A549 (cell line): ENCODE results near the gene MAGEC1. TPM values are rescaled to one million over a fixed set of nuclear protein-coding genes. Genes with fewer than 3 reads are reported as not detected.

Experiments used
- ATAC-seq, 2 experiments: fragments of 200-7000 bp in 1 of 2; fragments of >200 bp in 1 of 2; cut with Nextera tagmentation in 1 of 2; cut with Tn5 transposase in 1 of 2; 3 replicates each; pipeline versions ENCODE4 v1.8.0 to v1.9.1; 2018 to 2020; ENCODE audit warnings: mild to moderate bottlenecking in 1 of 2, moderate library complexity in 1 of 2
- CTCF ChIA-PET: fragments of 300-600 bp; sonication (Branson Sonifier 250); formaldehyde crosslinking; extraction: SDS; loops from one replicate; lab custom pipeline; 2021; ENCODE audit warnings: antibody characterized with exemption, inconsistent platforms; lab: Yijun Ruan, JAX
- POLR2A ChIA-PET: fragments of 350-600 bp; formaldehyde crosslinking; extraction: SDS; loops from one replicate; lab custom pipeline; 2021; ENCODE audit warnings: antibody characterized with exemption, inconsistent platforms; lab: Yijun Ruan, JAX
- DNase-seq, 2 experiments: peaks; one replicate each; pipeline versions ENCODE4 v3.0.0 to v3.0.0-alpha.2; 2011 to 2016; ENCODE audit warnings: low read depth in 1 of 2, low spot score in 1 of 2
- FAIRE-seq: peaks from 2 replicates; lab custom pipeline; 2011; peaks lifted over from hg19 to GRCh38; lab: Jason Lieb, UNC
- H3K27ac ChIP-seq, 2 experiments: fragments of >200 bp; sonication (Bioruptor Twin); formaldehyde crosslinking; 3 replicates each; pipeline ENCODE4 v1.5.1; 2016 to 2017
- H3K4me1 ChIP-seq: fragments of >200 bp; sonication (Bioruptor Twin); formaldehyde crosslinking; 3 replicates; pipeline ENCODE4 v1.6.1; 2016
- H3K4me2 ChIP-seq: fragments of >200 bp; sonication (Bioruptor Twin); formaldehyde crosslinking; 3 replicates; pipeline ENCODE4 v1.6.1; 2016
- H3K4me3 ChIP-seq: fragments of >200 bp; sonication (Bioruptor Twin); formaldehyde crosslinking; 3 replicates; pipeline ENCODE4 v1.5.1; 2016
- H3K9me3 ChIP-seq: fragments of >200 bp; sonication (Bioruptor Twin); formaldehyde crosslinking; 3 replicates; pipeline ENCODE4 v1.6.1; 2016
- BHLHE40 ChIP-seq: IDR thresholded peaks from 2 replicates; pipeline ENCODE4 v1.6.1; 2012; ENCODE audit warnings: low read depth, low read length, inconsistent platforms
- CBX8 ChIP-seq: fragments of 200-600 bp; sonication (generic); IDR thresholded peaks from 2 replicates; pipeline ENCODE4 v1.6.1; 2016
- CEBPB ChIP-seq, 2 experiments: fragments of >200 bp in 1 of 2; sonication (Bioruptor Twin) in 1 of 2; formaldehyde crosslinking in 1 of 2; IDR thresholded peaks; 2 replicates each; pipeline ENCODE4 v1.6.1; 2012 to 2016
- CHD2 ChIP-seq: fragments of 150-350 bp; IDR thresholded peaks from 2 replicates; pipeline ENCODE4 v1.6.1; 2014; ENCODE audit warnings: low read length; ENCODE audit not compliant: partially characterized antibody
- CHD4 ChIP-seq: fragments of 200-600 bp; sonication (generic); IDR thresholded peaks from 2 replicates; pipeline ENCODE4 v1.6.1; 2016; ENCODE audit warnings: antibody characterized with exemption, mild to moderate bottlenecking, borderline replicate concordance
- EHMT2 ChIP-seq: fragments of 200-600 bp; sonication (generic); IDR thresholded peaks from 2 replicates; pipeline ENCODE4 v1.6.1; 2016; ENCODE audit warnings: antibody characterized with exemption, low read depth, mild to moderate bottlenecking, moderate library complexity
- EP300 ChIP-seq, 2 experiments: fragments of >200 bp; sonication (Bioruptor Twin); formaldehyde crosslinking; IDR thresholded peaks; 2 replicates in 1 of 2; 3 replicates in 1 of 2; pipeline ENCODE4 v1.6.1; 2016 to 2017
- FOSL2 ChIP-seq, 2 experiments: fragments of 450-650 bp in 1 of 2; fragments of >200 bp in 1 of 2; sonication (Bioruptor Twin) in 1 of 2; formaldehyde crosslinking; IDR thresholded peaks; 2 replicates each; pipeline versions ENCODE4 v1.5.0 to v1.6.1; 2016 to 2020; ENCODE audit warnings: mild to moderate bottlenecking in 1 of 2, moderate library complexity in 1 of 2
- GATA3 ChIP-seq: IDR thresholded peaks from 2 replicates; pipeline ENCODE4 v1.6.1; 2012; ENCODE audit warnings: borderline replicate concordance
- HDAC2 ChIP-seq: fragments of 200-600 bp; sonication (generic); IDR thresholded peaks from 2 replicates; pipeline ENCODE4 v1.6.1; 2016
- HES2 ChIP-seq: fragments of >200 bp; sonication (Bioruptor Twin); formaldehyde crosslinking; IDR thresholded peaks from 2 replicates; pipeline ENCODE4 v1.6.1; 2016
- HOXA7 ChIP-seq: fragments of 250-450 bp; sonication (Bioruptor Pico); IDR thresholded peaks from 2 replicates; pipeline ENCODE4 v1.5.0; 2020; ENCODE audit warnings: mild to moderate bottlenecking, moderate library complexity
- JUN ChIP-seq, 2 experiments: fragments of >200 bp; sonication (Bioruptor Twin); formaldehyde crosslinking; IDR thresholded peaks; 2 replicates in 1 of 2; 3 replicates in 1 of 2; pipeline ENCODE4 v1.6.1; 2016 to 2017
- JUNB ChIP-seq: fragments of >200 bp; sonication (Bioruptor Twin); formaldehyde crosslinking; IDR thresholded peaks from 2 replicates; pipeline ENCODE4 v1.6.1; 2016
- KDM5A ChIP-seq: fragments of 200-600 bp; sonication (generic); IDR thresholded peaks from 2 replicates; pipeline ENCODE4 v1.6.1; 2016; ENCODE audit warnings: antibody characterized with exemption, mild to moderate bottlenecking
- MYC ChIP-seq: IDR thresholded peaks from 2 replicates; pipeline ENCODE4 v1.6.1; 2012; ENCODE audit warnings: mild to moderate bottlenecking, inconsistent platforms, low read length, improper control_type of control experiment, borderline replicate concordance
- NFE2L2 ChIP-seq: fragments of 150-350 bp; conservative IDR thresholded peaks from 2 replicates; pipeline ENCODE4 v1.6.1; 2014; ENCODE audit warnings: low read length
- PBX3 ChIP-seq: IDR thresholded peaks from 2 replicates; pipeline ENCODE4 v1.6.1; 2012
- PHF8 ChIP-seq: fragments of 200-600 bp; sonication (generic); IDR thresholded peaks from 2 replicates; pipeline ENCODE4 v1.6.1; 2016; ENCODE audit warnings: low read depth, mild to moderate bottlenecking, antibody characterized with exemption, moderate library complexity, borderline replicate concordance
- RFX5 ChIP-seq: fragments of 450-650 bp; IDR thresholded peaks from 2 replicates; pipeline ENCODE4 v1.7.1; 2014; ENCODE audit warnings: antibody characterized with exemption, mild to moderate bottlenecking, moderate library complexity
- TFCP2L1 ChIP-seq: fragments of 250-450 bp; sonication (Bioruptor Pico); IDR thresholded peaks from 2 replicates; pipeline ENCODE4 v1.5.0; 2021; ENCODE audit warnings: mild to moderate bottlenecking
- ZC3H11A ChIP-seq: fragments of 450-650 bp; IDR thresholded peaks from 2 replicates; pipeline ENCODE4 v1.6.1; 2014; ENCODE audit warnings: antibody characterized with exemption, mild to moderate bottlenecking
- ZFP36 ChIP-seq: fragments of 450-650 bp; IDR thresholded peaks from 2 replicates; pipeline ENCODE4 v1.6.1; 2014; ENCODE audit warnings: borderline replicate concordance; ENCODE audit not compliant: partially characterized antibody
- WGBS: methylation state at CpG from one replicate; pipeline ENCODE4 v1.1.6; 2017; ENCODE audit errors: missing lambda C conversion rate; 5-methylcytosine and 5-hydroxymethylcytosine counted together
- polyA plus RNA-seq, 4 experiments: library from polyadenylated mRNA; depleted of rRNA in 3 of 4; stranded (reverse); fragments of >200 nt; fragmentation: RNase III in 1 of 4; extraction: RNeasy Plus Mini Kit Qiagen cat#74134 plus additional on column Dnase treatment in 1 of 4; gene quantifications; 2 replicates in 3 of 4; 3 replicates in 1 of 4; pipeline ENCODE4 v1.2.3, GENCODE V29; 2011 to 2017
- TF ChIP-seq, protein P1 (sequence below): fragments of 250-450 bp; sonication (Bioruptor Pico); IDR thresholded peaks from 2 replicates; pipeline ENCODE4 v1.5.0; 2020; ENCODE audit warnings: low read depth, mild to moderate bottlenecking, moderate library complexity
- TF ChIP-seq, protein P2 (sequence below): fragments of >200 bp; sonication (Bioruptor Twin); formaldehyde crosslinking; IDR thresholded peaks from 3 replicates; pipeline ENCODE4 v1.6.1; 2016
- TF ChIP-seq, protein P3 (sequence below): IDR thresholded peaks from 2 replicates; pipeline ENCODE4 v1.6.1; 2012
- TF ChIP-seq, protein P4 (sequence below): fragments of 150-350 bp; IDR thresholded peaks from 2 replicates; pipeline ENCODE4 v1.6.1; 2014; ENCODE audit warnings: low read depth, mild to moderate bottlenecking, low read length
- TF ChIP-seq, protein P5 (sequence below): fragments of >200 bp; sonication (Bioruptor Twin); formaldehyde crosslinking; IDR thresholded peaks from 3 replicates; pipeline ENCODE4 v1.5.1; 2016

Gene MAGEC1
- polyA plus RNA-seq, 2 of the 4 experiments (the other 2 are of a cell fraction) = not detected

DNA sequence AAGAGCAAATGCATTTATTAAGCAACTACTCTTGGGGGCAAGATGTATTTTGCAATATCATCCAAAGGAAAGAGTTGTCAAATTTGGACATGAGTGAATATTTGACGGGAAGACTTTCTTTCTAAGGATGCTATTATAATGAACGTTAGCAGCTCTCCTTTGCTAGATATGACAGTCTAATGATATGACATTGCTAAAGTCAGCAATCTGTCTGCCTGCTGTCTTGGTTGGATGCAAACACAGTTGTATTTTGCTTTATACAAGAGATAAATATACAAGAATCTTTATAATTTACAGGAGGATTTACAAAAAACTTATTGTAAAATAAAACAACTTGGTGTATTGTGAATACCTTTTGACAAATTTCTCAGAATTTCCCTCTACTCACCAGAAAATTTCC lies 37.5 kb downstream of the MAGEC1 start:
- Histone ChIP-seq H3K27ac (no peak overlapping the region), H3K4me1 (no peaks in the 10 kb centered on the region), H3K4me2 (no peak overlapping the region), H3K9me3 (no peaks in the 10 kb centered on the region), H3K4me3 (no peak overlapping the region)
- ChIA-PET POLR2A (no interaction called here), CTCF (no interaction called here)
- ATAC-seq = no peak
- TF ChIP-seq, protein P1, sequence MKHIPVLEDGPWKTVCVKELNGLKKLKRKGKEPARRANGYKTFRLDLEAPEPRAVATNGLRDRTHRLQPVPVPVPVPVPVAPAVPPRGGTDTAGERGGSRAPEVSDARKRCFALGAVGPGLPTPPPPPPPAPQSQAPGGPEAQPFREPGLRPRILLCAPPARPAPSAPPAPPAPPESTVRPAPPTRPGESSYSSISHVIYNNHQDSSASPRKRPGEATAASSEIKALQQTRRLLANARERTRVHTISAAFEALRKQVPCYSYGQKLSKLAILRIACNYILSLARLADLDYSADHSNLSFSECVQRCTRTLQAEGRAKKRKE (CRISPR knock-in tag) = no peak
- TF ChIP-seq ZC3H11A (no peak), HDAC2 (no peak), GATA3 (no peak), EP300 (IDR thresholded peaks at IDR 0.05) (no peak), JUN (IDR thresholded peaks at IDR 0.05) (no peak), CHD2 (no peak), JUNB (no peak), EHMT2 (no peak), CEBPB (IDR thresholded peaks at IDR 0.05) (no peak), CBX8 (no peak), CHD4 (no peak), KDM5A (no peak), MYC (no peak), RFX5 (no peak), FOSL2 (IDR thresholded peaks at IDR 0.05) (no peak), FOSL2 (CRISPR knock-in tag; IDR thresholded peaks at IDR 0.05) (no peak)
- TF ChIP-seq, protein P2, sequence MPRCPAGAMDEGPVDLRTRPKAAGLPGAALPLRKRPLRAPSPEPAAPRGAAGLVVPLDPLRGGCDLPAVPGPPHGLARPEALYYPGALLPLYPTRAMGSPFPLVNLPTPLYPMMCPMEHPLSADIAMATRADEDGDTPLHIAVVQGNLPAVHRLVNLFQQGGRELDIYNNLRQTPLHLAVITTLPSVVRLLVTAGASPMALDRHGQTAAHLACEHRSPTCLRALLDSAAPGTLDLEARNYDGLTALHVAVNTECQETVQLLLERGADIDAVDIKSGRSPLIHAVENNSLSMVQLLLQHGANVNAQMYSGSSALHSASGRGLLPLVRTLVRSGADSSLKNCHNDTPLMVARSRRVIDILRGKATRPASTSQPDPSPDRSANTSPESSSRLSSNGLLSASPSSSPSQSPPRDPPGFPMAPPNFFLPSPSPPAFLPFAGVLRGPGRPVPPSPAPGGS = no peak
- TF ChIP-seq, protein P3, sequence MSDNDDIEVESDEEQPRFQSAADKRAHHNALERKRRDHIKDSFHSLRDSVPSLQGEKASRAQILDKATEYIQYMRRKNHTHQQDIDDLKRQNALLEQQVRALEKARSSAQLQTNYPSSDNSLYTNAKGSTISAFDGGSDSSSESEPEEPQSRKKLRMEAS = no peak
- TF ChIP-seq, protein P4, sequence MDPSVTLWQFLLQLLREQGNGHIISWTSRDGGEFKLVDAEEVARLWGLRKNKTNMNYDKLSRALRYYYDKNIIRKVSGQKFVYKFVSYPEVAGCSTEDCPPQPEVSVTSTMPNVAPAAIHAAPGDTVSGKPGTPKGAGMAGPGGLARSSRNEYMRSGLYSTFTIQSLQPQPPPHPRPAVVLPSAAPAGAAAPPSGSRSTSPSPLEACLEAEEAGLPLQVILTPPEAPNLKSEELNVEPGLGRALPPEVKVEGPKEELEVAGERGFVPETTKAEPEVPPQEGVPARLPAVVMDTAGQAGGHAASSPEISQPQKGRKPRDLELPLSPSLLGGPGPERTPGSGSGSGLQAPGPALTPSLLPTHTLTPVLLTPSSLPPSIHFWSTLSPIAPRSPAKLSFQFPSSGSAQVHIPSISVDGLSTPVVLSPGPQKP = no peak
- WGBS = 57% methylated on average over 2 of the region's 2 CpGs
- no peak for DNase-seq
- FAIRE-seq = no peak

- WGBS = 25% methylated on average over 7 of the region's 7 CpGs
- no peak for DNase-seq
- Histone ChIP-seq H3K4me2 (no peak overlapping the region), H3K9me3 (no peaks in the 10 kb centered on the region), H3K27ac (no peak overlapping the region), H3K4me1 (no peaks in the 10 kb centered on the region), H3K4me3 (no peak overlapping the region)
- ChIA-PET POLR2A (no interaction called here), CTCF (no interaction called here)
- no peak for FAIRE-seq
- TF ChIP-seq HES2 (no peak), NFE2L2 (no peak), ZFP36 (no peak), PBX3 (no peak), MYC (no peak), HDAC2 (no peak), TFCP2L1 (CRISPR knock-in tag) (no peak), HOXA7 (CRISPR knock-in tag) (no peak), PHF8 (no peak), BHLHE40 (no peak)
- TF ChIP-seq, protein P5, sequence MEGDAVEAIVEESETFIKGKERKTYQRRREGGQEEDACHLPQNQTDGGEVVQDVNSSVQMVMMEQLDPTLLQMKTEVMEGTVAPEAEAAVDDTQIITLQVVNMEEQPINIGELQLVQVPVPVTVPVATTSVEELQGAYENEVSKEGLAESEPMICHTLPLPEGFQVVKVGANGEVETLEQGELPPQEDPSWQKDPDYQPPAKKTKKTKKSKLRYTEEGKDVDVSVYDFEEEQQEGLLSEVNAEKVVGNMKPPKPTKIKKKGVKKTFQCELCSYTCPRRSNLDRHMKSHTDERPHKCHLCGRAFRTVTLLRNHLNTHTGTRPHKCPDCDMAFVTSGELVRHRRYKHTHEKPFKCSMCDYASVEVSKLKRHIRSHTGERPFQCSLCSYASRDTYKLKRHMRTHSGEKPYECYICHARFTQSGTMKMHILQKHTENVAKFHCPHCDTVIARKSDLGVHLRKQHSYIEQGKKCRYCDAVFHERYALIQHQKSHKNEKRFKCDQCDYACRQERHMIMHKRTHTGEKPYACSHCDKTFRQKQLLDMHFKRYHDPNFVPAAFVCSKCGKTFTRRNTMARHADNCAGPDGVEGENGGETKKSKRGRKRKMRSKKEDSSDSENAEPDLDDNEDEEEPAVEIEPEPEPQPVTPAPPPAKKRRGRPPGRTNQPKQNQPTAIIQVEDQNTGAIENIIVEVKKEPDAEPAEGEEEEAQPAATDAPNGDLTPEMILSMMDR = no peak
- no peak for ATAC-seq
Measured at GRCh38 chrX:141945426-141945825, 41.7 kb downstream of the MAGEC1 start.
